GM12878 (cell line): ENCODE results near the gene C4orf17. TPM values are rescaled to one million over a fixed set of nuclear protein-coding genes. Genes with fewer than 3 reads are reported as not detected.

ENCODE experiments used
- ATAC-seq: fragments of 200-7000 bp; cut with Tn5 transposase; 3 replicates; pipeline ENCODE4 v1.9.1; 2020; ENCODE audit warnings: mild to moderate bottlenecking, moderate library complexity
- BruUV-seq: library from RNA; stranded (reverse); fragments of 400-500 nt; replicated peaks from 2 replicates; lab custom pipeline; 2021; lab: Mats Ljungman, UMichigan
- CTCF ChIA-PET: fragments of 300-600 bp; sonication (Branson Sonifier 250); formaldehyde crosslinking; extraction: SDS; loops from one replicate; lab custom pipeline; 2021; ENCODE audit warnings: inconsistent platforms; lab: Yijun Ruan, JAX
- POLR2A ChIA-PET: fragments of 350-600 bp; formaldehyde crosslinking; extraction: SDS; loops from one replicate; lab custom pipeline; 2021; ENCODE audit warnings: inconsistent platforms; lab: Charles Lee
- RAD21 ChIA-PET: fragments of 300-600 bp; sonication (Branson Sonifier 250); formaldehyde crosslinking; loops from one replicate; lab custom pipeline; 2023; ENCODE audit warnings: antibody characterized with exemption; ENCODE audit not compliant: unreplicated experiment; lab: Charles Lee
- SMC1A ChIA-PET: fragments of 300-600 bp; sonication (Branson Sonifier 250); formaldehyde crosslinking; loops from one replicate; lab custom pipeline; 2023; ENCODE audit not compliant: unreplicated experiment, uncharacterized antibody; lab: Charles Lee
- DNase-seq: peaks from one replicate; pipeline ENCODE4 v3.0.0-alpha.2; 2011; ENCODE audit warnings: low read depth, low spot score
- FAIRE-seq: peaks from 3 replicates; lab custom pipeline; 2011; peaks lifted over from hg19 to GRCh38; lab: Jason Lieb, UNC
- H2AFZ ChIP-seq: 2 replicates; pipeline ENCODE4 v1.6.0; 2011; ENCODE audit warnings: low read depth, low read length, control low read depth; ENCODE audit not compliant: control insufficient read depth
- H3K27ac ChIP-seq: 2 replicates; pipeline ENCODE4 v1.5.1; 2011; ENCODE audit warnings: control low read depth; ENCODE audit not compliant: control insufficient read depth, insufficient read depth
- H3K27me3 ChIP-seq, 2 experiments: replicated peaks in 1 of 2; 2 replicates each; pipeline versions ENCODE4 v1.6.0 to v1.6.1; 2011; ENCODE audit warnings: low read length in 1 of 2; ENCODE audit not compliant: control insufficient read depth in 2 of 2, insufficient read depth in 2 of 2
- H3K36me3 ChIP-seq, 2 experiments: 2 replicates each; pipeline ENCODE4 v1.5.1; 2011; ENCODE audit warnings: low read length in 1 of 2; ENCODE audit not compliant: control insufficient read depth in 2 of 2, insufficient read depth in 2 of 2
- H3K4me1 ChIP-seq: 2 replicates; pipeline ENCODE4 v1.6.1; 2011; ENCODE audit warnings: mild to moderate bottlenecking, low read length, moderate library complexity, mixed read lengths; ENCODE audit not compliant: control insufficient read depth, insufficient read depth
- H3K4me2 ChIP-seq: 2 replicates; pipeline ENCODE4 v1.6.0; 2011; ENCODE audit warnings: control low read depth; ENCODE audit not compliant: control insufficient read depth, insufficient read depth
- H3K4me3 ChIP-seq: fragments of 200-600 bp; sonication (generic); 2 replicates; pipeline ENCODE4 v1.5.1; 2016
- H3K79me2 ChIP-seq: 2 replicates; pipeline ENCODE4 v1.6.0; 2011; ENCODE audit warnings: low read length; ENCODE audit not compliant: control insufficient read depth, insufficient read depth
- H3K9ac ChIP-seq: 2 replicates; pipeline ENCODE4 v1.8.0; 2011; ENCODE audit warnings: low read length, control low read depth, mixed read lengths; ENCODE audit not compliant: control insufficient read depth, insufficient read depth
- H3K9me3 ChIP-seq: replicated peaks from 3 replicates; pipeline ENCODE4 v1.5.1; 2011; ENCODE audit warnings: mild to moderate bottlenecking, low read length; ENCODE audit not compliant: control insufficient read depth, insufficient read depth
- H4K20me1 ChIP-seq: 2 replicates; pipeline ENCODE4 v1.6.0; 2011; ENCODE audit not compliant: control insufficient read depth, insufficient read depth
- ATF7 ChIP-seq: fragments of 450-650 bp; IDR thresholded peaks from 2 replicates; pipeline ENCODE4 v1.6.1; 2016; ENCODE audit warnings: low read depth, mild to moderate bottlenecking
- PRDM15 ChIP-seq: fragments of 450-650 bp; formaldehyde crosslinking; IDR thresholded peaks from 2 replicates; pipeline ENCODE4 v1.4.0; 2020; ENCODE audit warnings: mild to moderate bottlenecking, moderate library complexity
- SUPT20H ChIP-seq: IDR thresholded peaks from 2 replicates; pipeline ENCODE4 v1.6.1; 2011; ENCODE audit warnings: low read depth, mild to moderate bottlenecking, low read length, moderate library complexity, borderline replicate concordance; ENCODE audit not compliant: control insufficient read depth
- WRNIP1 ChIP-seq: IDR thresholded peaks from 2 replicates; pipeline ENCODE4 v1.6.1; 2011; ENCODE audit warnings: low read depth, low read length, improper control_type of control experiment, borderline replicate concordance
- ZNF592 ChIP-seq: fragments of 450-650 bp; IDR thresholded peaks from 2 replicates; pipeline ENCODE4 v1.6.1; 2017; ENCODE audit warnings: mild to moderate bottlenecking, moderate library complexity
- WGBS: methylation state at CpG from one replicate; pipeline ENCODE4 v1.1.6; 2016; ENCODE audit warnings: low lambda C conversion rate; ENCODE audit not compliant: insufficient replicate concordance, insufficient coverage; ENCODE audit errors: missing lambda C conversion rate; 5-methylcytosine and 5-hydroxymethylcytosine counted together
- in situ Hi-C: fragments of 300-500 bp; cut with MboI; formaldehyde crosslinking; loops from 9 replicates; pipeline ENCODE4 v1.14.3; 2018; ENCODE audit warnings: mixed read lengths
- intact Hi-C: fragments of 100-400 bp; cut with micrococcal nuclease; formaldehyde crosslinking; loops from one replicate; pipeline ENCODE4 v1.14.2; 2022; ENCODE audit not compliant: unreplicated experiment
- polyA plus RNA-seq, 11 experiments: library from polyadenylated mRNA; depleted of rRNA in 4 of 11; unstranded in 6 of 11; stranded (reverse) in 5 of 11; fragments of >200 nt; fragmentation: Nextera tagmentation in 4 of 11; fragmentation: Illumina TruSeq in 1 of 11; extraction: Ambion mirVana in 4 of 11; extraction: Trizol in 1 of 11; gene quantifications; 1 replicate in 1 of 11; 2 replicates in 10 of 11; pipeline versions ENCODE4 v1.2.1 to v1.2.3, GENCODE V29; 2011 to 2016; ENCODE audit warnings: inconsistent platforms in 2 of 11, missing spikeins in 2 of 11, low read depth in 1 of 11
- total RNA-seq, 4 experiments: library from RNA; depleted of rRNA in 3 of 4; stranded (reverse); fragments of >200 nt in 3 of 4; fragmentation: Illumina TruSeq in 1 of 4; extraction: Trizol in 1 of 4; gene quantifications; 2 replicates each; pipeline versions ENCODE4 v1.2.1 to v1.2.3, GENCODE V29; 2013 to 2021
- TF ChIP-seq, protein P1 (sequence below): fragments of 150-350 bp; IDR thresholded peaks from 2 replicates; pipeline ENCODE4 v1.6.1; 2016; ENCODE audit warnings: low read depth, low read length

C4orf17 gene
- total and polyA plus RNA-seq, 10 of the 15 experiments (the other 5 are each of a cell fraction or from before 2014, with no cell fraction given), result not detected

GRCh38 chr4:99563310-99564186 lies 52.7 kb downstream of the C4orf17 start, which contains the start of gene TRMT10A:
TSS of gene TRMT10A (minus strand) at chr4:99564039. CDS start at chr4:99559338, 4,701 bp downstream.
- Histone ChIP-seq H3K4me2 (peak within 1 kb of the TSS; percentile 68), H3K27me3 (no peaks in the 10 kb centered on the region), H3K79me2 (no peaks in the 10 kb centered on the region), H3K4me3 (peak within 1 kb of the TSS; percentile 93), H3K9ac (peak within 1 kb of the TSS; percentile 79), H3K27ac (peak within 1 kb of the TSS; percentile 97), H3K4me1 (no peaks in the 10 kb centered on the region), H3K36me3 (no peaks in the 10 kb centered on the region), H2AFZ (peak within 1 kb of the TSS; percentile 100), H4K20me1 (no peaks in the 10 kb centered on the region), H3K9me3 (no peaks in the 10 kb centered on the region)
- no TSS peak for BruUV-seq
- ATAC-seq (peak; percentile 95), FAIRE-seq (peak; percentile 87), DNase-seq (peak; percentile 85)
- WGBS, result under 1% methylated on average over 46 of the region's 48 CpGs
- in situ Hi-C loops, result loop anchor here (5.0 kb wide), 3 partner anchors 244 to 384 kb away; partner anchors contain the start of genes DNAJB14 and LAMTOR3
- SMC1A ChIA-PET, result interaction anchor here (0.6 to 4.1 kb wide), 12 partner anchors 11 to 385 kb away, joined by 3 to 50 read pairs (median 7); partner anchors contain the start of genes DAPP1, DNAJB14 and MTTP
- RAD21 ChIA-PET, result interaction anchor here (0.6 to 2.6 kb wide), 17 partner anchors 10 to 568 kb away, joined by 3 to 31 read pairs (median 3); partner anchors contain the start of genes DNAJB14, METAP1 and MTTP
- CTCF ChIA-PET, result interaction anchor here (0.8 to 4.0 kb wide), 13 partner anchors 9 to 388 kb away, joined by 3 to 70 read pairs (median 6); partner anchors contain the start of genes DAPP1 and MTTP
- intact Hi-C loops, result loop anchor here (1.0 kb wide), 3 partner anchors 285 to 386 kb away; no protein-coding TSS in a partner anchor
- POLR2A ChIA-PET, result interaction anchor here (0.9 to 1.9 kb wide), 8 partner anchors 10 to 385 kb away, joined by 3 to 7 read pairs (median 5); partner anchors contain the start of genes DAPP1, DNAJB14 and MTTP
- TF ChIP-seq SUPT20H, result no peak
- no peak for TF ChIP-seq ZNF592
- TF ChIP-seq WRNIP1, result no peak
- no peak for TF ChIP-seq PRDM15
- TF ChIP-seq, protein P1, sequence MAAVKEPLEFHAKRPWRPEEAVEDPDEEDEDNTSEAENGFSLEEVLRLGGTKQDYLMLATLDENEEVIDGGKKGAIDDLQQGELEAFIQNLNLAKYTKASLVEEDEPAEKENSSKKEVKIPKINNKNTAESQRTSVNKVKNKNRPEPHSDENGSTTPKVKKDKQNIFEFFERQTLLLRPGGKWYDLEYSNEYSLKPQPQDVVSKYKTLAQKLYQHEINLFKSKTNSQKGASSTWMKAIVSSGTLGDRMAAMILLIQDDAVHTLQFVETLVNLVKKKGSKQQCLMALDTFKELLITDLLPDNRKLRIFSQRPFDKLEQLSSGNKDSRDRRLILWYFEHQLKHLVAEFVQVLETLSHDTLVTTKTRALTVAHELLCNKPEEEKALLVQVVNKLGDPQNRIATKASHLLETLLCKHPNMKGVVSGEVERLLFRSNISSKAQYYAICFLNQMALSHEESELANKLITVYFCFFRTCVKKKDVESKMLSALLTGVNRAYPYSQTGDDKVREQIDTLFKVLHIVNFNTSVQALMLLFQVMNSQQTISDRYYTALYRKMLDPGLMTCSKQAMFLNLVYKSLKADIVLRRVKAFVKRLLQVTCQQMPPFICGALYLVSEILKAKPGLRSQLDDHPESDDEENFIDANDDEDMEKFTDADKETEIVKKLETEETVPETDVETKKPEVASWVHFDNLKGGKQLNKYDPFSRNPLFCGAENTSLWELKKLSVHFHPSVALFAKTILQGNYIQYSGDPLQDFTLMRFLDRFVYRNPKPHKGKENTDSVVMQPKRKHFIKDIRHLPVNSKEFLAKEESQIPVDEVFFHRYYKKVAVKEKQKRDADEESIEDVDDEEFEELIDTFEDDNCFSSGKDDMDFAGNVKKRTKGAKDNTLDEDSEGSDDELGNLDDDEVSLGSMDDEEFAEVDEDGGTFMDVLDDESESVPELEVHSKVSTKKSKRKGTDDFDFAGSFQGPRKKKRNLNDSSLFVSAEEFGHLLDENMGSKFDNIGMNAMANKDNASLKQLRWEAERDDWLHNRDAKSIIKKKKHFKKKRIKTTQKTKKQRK, result no peak
- TF ChIP-seq ATF7, result peak; percentile 98
